Astrocyte (in vitro differentiated cells and primary cell): ENCODE data around the gene OXSR1.

ENCODE experiments used
- EZH2 ChIP-seq: IDR thresholded peaks from 2 replicates; pipeline ENCODE4 v1.6.1; 2012; ENCODE audit warnings: mild to moderate bottlenecking, low read length, inconsistent platforms; ENCODE audit not compliant: insufficient read depth
- TF ChIP-seq, protein P1 (sequence below): IDR thresholded peaks from 2 replicates; pipeline ENCODE4 v1.5.1; 2011; ENCODE audit warnings: low read depth, mild to moderate bottlenecking, inconsistent platforms, low read length, moderate library complexity; ENCODE audit not compliant: insufficient read depth

DNA sequence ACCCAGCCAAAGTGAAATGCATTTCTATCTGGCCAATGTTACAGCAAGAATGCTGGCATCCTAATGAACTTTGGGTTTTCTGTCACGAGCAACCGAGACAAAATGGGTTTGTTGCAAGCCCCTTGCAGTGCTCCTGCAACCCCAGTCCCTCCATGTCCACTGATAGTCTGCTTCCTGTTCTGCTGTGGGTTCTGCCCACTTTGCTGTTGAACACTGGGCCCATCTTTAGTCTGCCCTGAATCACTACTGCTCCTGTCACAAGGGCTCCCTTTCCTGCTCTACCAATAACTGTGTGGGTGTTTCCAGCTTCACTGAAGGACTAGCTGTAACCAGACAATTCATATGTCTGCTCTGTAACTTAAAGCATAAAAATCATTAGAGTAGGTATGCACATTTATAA lies 12.7 kb upstream of the OXSR1 start:
- TF ChIP-seq, protein P1, sequence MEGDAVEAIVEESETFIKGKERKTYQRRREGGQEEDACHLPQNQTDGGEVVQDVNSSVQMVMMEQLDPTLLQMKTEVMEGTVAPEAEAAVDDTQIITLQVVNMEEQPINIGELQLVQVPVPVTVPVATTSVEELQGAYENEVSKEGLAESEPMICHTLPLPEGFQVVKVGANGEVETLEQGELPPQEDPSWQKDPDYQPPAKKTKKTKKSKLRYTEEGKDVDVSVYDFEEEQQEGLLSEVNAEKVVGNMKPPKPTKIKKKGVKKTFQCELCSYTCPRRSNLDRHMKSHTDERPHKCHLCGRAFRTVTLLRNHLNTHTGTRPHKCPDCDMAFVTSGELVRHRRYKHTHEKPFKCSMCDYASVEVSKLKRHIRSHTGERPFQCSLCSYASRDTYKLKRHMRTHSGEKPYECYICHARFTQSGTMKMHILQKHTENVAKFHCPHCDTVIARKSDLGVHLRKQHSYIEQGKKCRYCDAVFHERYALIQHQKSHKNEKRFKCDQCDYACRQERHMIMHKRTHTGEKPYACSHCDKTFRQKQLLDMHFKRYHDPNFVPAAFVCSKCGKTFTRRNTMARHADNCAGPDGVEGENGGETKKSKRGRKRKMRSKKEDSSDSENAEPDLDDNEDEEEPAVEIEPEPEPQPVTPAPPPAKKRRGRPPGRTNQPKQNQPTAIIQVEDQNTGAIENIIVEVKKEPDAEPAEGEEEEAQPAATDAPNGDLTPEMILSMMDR = no peak
- no peak for TF ChIP-seq EZH2
